GM23248 (cell line): ENCODE data around the gene TCTN2. TPM values are rescaled to one million over a fixed set of nuclear protein-coding genes. Genes with fewer than 3 reads are reported as not detected.

Experiments
- DNase-seq: peaks from one replicate; pipeline ENCODE4 v3.0.0-alpha.2; 2015
- H2AFZ ChIP-seq: fragments of 200-600 bp; sonication (generic); 2 replicates; pipeline ENCODE4 v1.6.1; 2016; ENCODE audit warnings: antibody characterized with exemption
- H3F3A ChIP-seq: fragments of 200-600 bp; sonication (generic); 2 replicates; pipeline ENCODE4 v1.6.1; 2016; ENCODE audit warnings: mild to moderate bottlenecking, antibody characterized with exemption, mixed run types; ENCODE audit not compliant: insufficient read depth
- H3K27ac ChIP-seq: fragments of 200-600 bp; sonication (generic); 2 replicates; pipeline ENCODE4 v1.5.1; 2016; ENCODE audit warnings: mild to moderate bottlenecking
- H3K27me3 ChIP-seq: fragments of 200-600 bp; sonication (generic); replicated peaks from 2 replicates; pipeline ENCODE4 v1.6.1; 2016; ENCODE audit warnings: mild to moderate bottlenecking; ENCODE audit not compliant: insufficient read depth
- H3K36me3 ChIP-seq: fragments of 200-600 bp; sonication (generic); 2 replicates; pipeline ENCODE4 v1.6.1; 2016; ENCODE audit warnings: low read depth, mild to moderate bottlenecking
- H3K4me1 ChIP-seq: fragments of 200-600 bp; sonication (generic); 2 replicates; pipeline ENCODE4 v1.6.1; 2016; ENCODE audit warnings: mild to moderate bottlenecking; ENCODE audit not compliant: insufficient read depth
- H3K4me2 ChIP-seq: fragments of 200-600 bp; sonication (generic); one replicate; pipeline ENCODE4 v1.6.1; 2016; ENCODE audit warnings: mild to moderate bottlenecking; ENCODE audit not compliant: unreplicated experiment
- H3K4me3 ChIP-seq: fragments of 200-600 bp; sonication (generic); 2 replicates; pipeline ENCODE4 v1.5.1; 2016; ENCODE audit warnings: mild to moderate bottlenecking
- H3K79me2 ChIP-seq: fragments of 200-600 bp; sonication (generic); 2 replicates; pipeline ENCODE4 v1.6.1; 2016; ENCODE audit warnings: mild to moderate bottlenecking; ENCODE audit not compliant: insufficient read depth
- H3K9ac ChIP-seq: fragments of 200-600 bp; sonication (generic); 2 replicates; pipeline ENCODE4 v1.6.1; 2016; ENCODE audit warnings: mild to moderate bottlenecking
- H3K9me2 ChIP-seq: fragments of 200-600 bp; sonication (generic); 2 replicates; pipeline ENCODE4 v1.6.1; 2016; ENCODE audit warnings: mixed run types, mild to moderate bottlenecking, moderate library complexity; ENCODE audit not compliant: insufficient read depth
- H3K9me3 ChIP-seq: fragments of 200-600 bp; sonication (generic); one replicate; pipeline ENCODE4 v1.6.1; 2017; ENCODE audit warnings: low read depth
- H4K20me1 ChIP-seq: fragments of 200-600 bp; sonication (generic); 2 replicates; pipeline ENCODE4 v1.6.0; 2016; ENCODE audit not compliant: insufficient read depth
- EZH2 ChIP-seq: fragments of 200-600 bp; sonication (generic); IDR thresholded peaks from 2 replicates; pipeline ENCODE4 v1.6.1; 2018; ENCODE audit warnings: antibody characterized with exemption, mild to moderate bottlenecking; ENCODE audit not compliant: insufficient read depth, poor library complexity, severe bottlenecking
- EZH2phosphoT487 ChIP-seq: fragments of 200-600 bp; sonication (generic); IDR thresholded peaks from 2 replicates; pipeline ENCODE4 v1.6.1; 2018; ENCODE audit warnings: antibody characterized with exemption, moderate library complexity, mild to moderate bottlenecking, low read depth; ENCODE audit not compliant: insufficient read depth
- WGBS, 2 experiments: methylation state at CpG; one replicate each; pipeline ENCODE4 v1.1.6; 2015 to 2017; ENCODE audit warnings: low lambda C conversion rate in 2 of 2, low coverage in 1 of 2; ENCODE audit errors: missing lambda C conversion rate in 2 of 2; 5-methylcytosine and 5-hydroxymethylcytosine counted together
- in situ Hi-C: fragments of 300-500 bp; cut with MboI; formaldehyde crosslinking; loops from 2 replicates; pipeline ENCODE4 v1.15.0; 2020
- polyA plus RNA-seq: library from polyadenylated mRNA; unstranded; fragments of >200 nt; fragmentation: Nextera tagmentation; extraction: Ambion mirVana; gene quantifications from 2 replicates; pipeline ENCODE4 v1.2.1, GENCODE V29; 2016
- total RNA-seq: library from RNA; depleted of rRNA; stranded (reverse); fragments of >200 nt; shearing (Covaris generic); gene quantifications from 2 replicates; pipeline ENCODE4 v1.2.3, GENCODE V29; 2014

Gene TCTN2
- total and polyA plus RNA-seq, 2 experiments from 2014 or later, result 5.0 to 9.3 TPM

DNA sequence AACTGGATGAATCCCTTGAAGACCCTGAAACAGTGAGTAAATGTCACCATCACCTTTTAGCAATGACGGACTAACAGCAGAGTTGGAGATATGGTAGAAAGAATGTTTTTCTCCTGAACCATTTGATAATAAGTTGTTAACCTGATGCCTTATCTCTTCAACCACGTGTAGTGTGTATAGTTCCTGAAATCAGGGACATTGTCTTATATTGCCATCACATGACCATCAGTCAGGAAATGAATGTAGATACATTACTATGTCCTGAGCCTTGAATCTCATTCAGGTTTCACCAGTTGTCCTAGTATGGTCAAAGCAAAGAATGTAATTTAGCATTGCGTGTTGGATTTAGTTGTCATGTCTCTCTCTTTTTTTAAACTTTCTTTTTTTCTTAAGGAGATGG, 57.0 kb downstream of the TCTN2 start:
- no peaks in the 10 kb centered on the region for H3F3A ChIP-seq
- H3K4me1 ChIP-seq, result no peaks in the 10 kb centered on the region
- no peaks in the 10 kb centered on the region for H3K9me2 ChIP-seq
- H3K9me3 ChIP-seq, result no peaks in the 10 kb centered on the region
- H3K36me3 ChIP-seq, result peaks cover 33% of the 10 kb centered on the region
- H4K20me1 ChIP-seq, result no peaks in the 10 kb centered on the region
- H3K4me3 ChIP-seq, result no peak overlapping the region
- no peak overlapping the region for H3K27ac ChIP-seq
- H2AFZ ChIP-seq, result no peak overlapping the region
- no peaks in the 10 kb centered on the region for H3K79me2 ChIP-seq
- DNase-seq, result no peak
- no peak for TF ChIP-seq EZH2phosphoT487
- TF ChIP-seq EZH2, result no peak
- H3K27me3 ChIP-seq, result no peaks in the 10 kb centered on the region
- in situ Hi-C loops, result no loop called here
- H3K9ac ChIP-seq, result no peak overlapping the region
- no peak overlapping the region for H3K4me2 ChIP-seq
- 79 to 85% methylated on average over 3 of the region's 3 CpGs for WGBS, 2 experiments

DNA sequence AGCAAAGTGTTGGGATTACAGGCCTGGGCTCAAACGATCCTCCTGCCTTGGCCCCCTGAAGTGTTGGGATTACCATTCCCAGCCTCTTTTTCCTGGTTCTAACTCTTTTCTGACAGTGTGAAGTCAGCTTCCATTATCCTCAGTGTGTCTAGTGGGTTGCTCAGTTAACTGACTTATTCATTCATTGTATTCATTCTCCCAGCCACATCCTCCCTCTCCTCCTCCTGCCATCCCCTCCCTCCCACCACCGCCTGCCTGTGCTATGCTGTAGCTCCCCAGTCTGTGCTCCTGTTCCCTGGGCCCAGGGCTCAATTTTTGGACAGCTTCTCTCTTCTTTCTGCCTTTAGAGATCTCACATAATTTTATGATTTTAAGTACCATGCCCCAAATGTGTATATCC, 60.7 kb downstream of the TCTN2 start:
- H4K20me1 ChIP-seq, result no peaks in the 10 kb centered on the region
- H3K36me3 ChIP-seq, result peaks cover 31% of the 10 kb centered on the region; the same call in 1 of the 2 replicates
- WGBS, 2 experiments, result 93 to 98% methylated on average over 1 to 2 of the region's 2 CpGs

DNA sequence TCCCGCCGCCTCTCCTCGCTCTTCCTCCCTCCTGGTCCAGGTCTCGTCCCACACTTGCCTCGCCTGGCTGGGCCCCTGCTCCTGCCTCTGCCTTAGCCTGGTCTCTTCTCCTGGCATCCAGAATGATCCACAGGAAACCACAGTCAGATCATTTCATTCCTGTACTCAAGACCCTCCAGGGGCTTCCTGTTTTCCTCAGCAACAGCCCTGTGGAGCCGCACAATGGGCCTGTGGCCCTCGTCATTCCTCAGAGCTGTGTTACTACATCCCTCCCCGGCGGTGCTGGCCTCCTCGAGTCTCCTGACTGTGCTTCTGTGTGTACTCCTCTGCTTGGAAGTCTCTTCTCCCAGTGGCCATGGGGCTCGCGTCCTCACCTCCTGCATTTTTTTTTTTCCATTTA, 61.3 kb downstream of the TCTN2 start:
- Histone ChIP-seq H3K27ac (no peak overlapping the region), H3K9ac (no peak overlapping the region)

More for the DNA sequence above, 60.7 kb downstream of the TCTN2 start:
- Histone ChIP-seq H3K27me3 (no peaks in the 10 kb centered on the region), H3K4me3 (no peak overlapping the region), H3K4me2 (no peak overlapping the region), H3K4me1 (no peaks in the 10 kb centered on the region), H3K79me2 (no peaks in the 10 kb centered on the region), H3K27ac (no peak overlapping the region), H3K9ac (no peak overlapping the region), H3K9me2 (no peaks in the 10 kb centered on the region), H3K9me3 (no peaks in the 10 kb centered on the region), H3F3A (no peaks in the 10 kb centered on the region), H2AFZ (no peak overlapping the region)
- in situ Hi-C loops, result no loop called here
- DNase-seq, result no peak
- TF ChIP-seq EZH2phosphoT487 (no peak), EZH2 (no peak)

GRCh38 chr12:123733229-123733628, 62.3 kb downstream of the TCTN2 start:
- Histone ChIP-seq H3K9me3 (no peaks in the 10 kb centered on the region), H3F3A (no peaks in the 10 kb centered on the region), H3K27ac (no peak overlapping the region), H3K4me2 (no peak overlapping the region), H3K9me2 (no peaks in the 10 kb centered on the region), H3K79me2 (no peaks in the 10 kb centered on the region), H3K4me1 (no peaks in the 10 kb centered on the region), H4K20me1 (no peaks in the 10 kb centered on the region), H3K36me3 (peaks cover 36% of the 10 kb centered on the region), H2AFZ (no peak overlapping the region), H3K4me3 (no peak overlapping the region), H3K27me3 (no peaks in the 10 kb centered on the region), H3K9ac (no peak overlapping the region)
- WGBS, 2 experiments, result 90 to 96% methylated on average over 10 of the region's 10 CpGs
- in situ Hi-C loops, result no loop called here
- TF ChIP-seq EZH2phosphoT487 (no peak), EZH2 (no peak)
- no peak for DNase-seq

More for the DNA sequence above, 61.3 kb downstream of the TCTN2 start:
- Histone ChIP-seq H3K4me2 (no peak overlapping the region), H3K4me1 (no peaks in the 10 kb centered on the region), H3F3A (no peaks in the 10 kb centered on the region), H3K9me3 (no peaks in the 10 kb centered on the region), H3K36me3 (peaks cover 34% of the 10 kb centered on the region), H3K9me2 (no peaks in the 10 kb centered on the region), H2AFZ (no peak overlapping the region), H3K27me3 (no peaks in the 10 kb centered on the region), H3K79me2 (no peaks in the 10 kb centered on the region), H4K20me1 (no peaks in the 10 kb centered on the region), H3K4me3 (no peak overlapping the region)
- in situ Hi-C loops, result no loop called here
- TF ChIP-seq EZH2phosphoT487 (no peak), EZH2 (no peak)
- DNase-seq, result no peak
- WGBS, 2 experiments, result 95 to 96% methylated on average over 12 of the region's 12 CpGs

DNA sequence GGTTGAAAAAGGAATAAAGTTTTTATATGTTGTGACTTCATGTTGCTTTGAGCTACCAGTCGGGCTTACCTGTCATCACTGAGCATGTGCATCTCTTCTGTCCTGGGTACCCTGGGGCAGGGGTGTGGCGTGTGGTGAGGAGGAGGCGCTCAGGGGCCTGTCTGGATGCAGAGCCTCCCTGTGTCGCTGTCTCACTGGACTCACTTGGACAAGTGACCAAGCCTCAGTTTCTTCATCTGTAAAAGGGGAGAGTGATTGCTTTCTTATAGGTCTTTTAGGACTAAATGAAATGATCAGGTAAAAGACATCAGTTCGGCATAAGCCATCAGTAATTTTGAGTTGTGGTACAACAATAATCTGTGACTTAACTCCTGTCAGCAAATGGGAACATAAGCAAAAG, 63.4 kb downstream of the TCTN2 start:
- Histone ChIP-seq H3K4me1 (no peaks in the 10 kb centered on the region), H3K9ac (no peak overlapping the region), H3K9me3 (no peaks in the 10 kb centered on the region), H3K4me3 (no peak overlapping the region), H3K79me2 (no peaks in the 10 kb centered on the region), H3K9me2 (no peaks in the 10 kb centered on the region), H3K27ac (no peak overlapping the region), H4K20me1 (no peaks in the 10 kb centered on the region), H3F3A (no peaks in the 10 kb centered on the region), H3K27me3 (no peaks in the 10 kb centered on the region), H3K36me3 (peaks cover 45% of the 10 kb centered on the region), H2AFZ (no peak overlapping the region), H3K4me2 (no peak overlapping the region)
- in situ Hi-C loops, result no loop called here
- DNase-seq, result no peak
- no peak for TF ChIP-seq EZH2
- TF ChIP-seq EZH2phosphoT487, result no peak
- 86 to 93% methylated on average over 5 of the region's 5 CpGs for WGBS, 2 experiments
